ENCODE measurements around the gene CCT7.

DNA sequence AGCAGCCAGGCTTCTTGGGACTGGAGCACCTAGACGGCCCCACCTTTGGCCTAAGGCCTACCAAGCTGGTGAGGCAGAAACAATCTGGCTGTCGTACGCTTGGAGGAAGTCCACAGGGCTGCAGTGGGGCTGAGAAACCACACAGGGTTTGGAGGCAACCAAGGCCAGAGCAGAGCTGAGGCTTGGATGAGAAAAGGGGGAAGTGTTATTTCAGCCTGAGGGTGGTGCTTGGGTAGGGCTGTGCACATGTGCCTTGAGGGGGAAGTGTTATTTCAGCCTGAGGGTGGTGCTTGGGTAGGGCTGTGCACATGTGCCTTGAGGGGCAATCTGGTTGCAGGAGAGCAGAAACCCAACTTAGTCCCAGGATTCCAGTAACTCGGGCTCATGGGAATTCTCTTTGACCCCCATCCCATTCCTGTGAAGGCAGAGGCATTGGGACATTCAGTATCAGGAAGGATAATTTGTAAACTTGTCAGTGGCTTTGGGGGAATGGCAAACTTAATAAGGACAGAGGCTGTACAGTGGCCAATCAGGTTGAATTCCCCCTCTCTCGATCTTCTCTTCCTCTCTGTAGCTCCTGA, 51.1 kb downstream of the CCT7 start:
- TF ChIP-seq, protein P1, sequence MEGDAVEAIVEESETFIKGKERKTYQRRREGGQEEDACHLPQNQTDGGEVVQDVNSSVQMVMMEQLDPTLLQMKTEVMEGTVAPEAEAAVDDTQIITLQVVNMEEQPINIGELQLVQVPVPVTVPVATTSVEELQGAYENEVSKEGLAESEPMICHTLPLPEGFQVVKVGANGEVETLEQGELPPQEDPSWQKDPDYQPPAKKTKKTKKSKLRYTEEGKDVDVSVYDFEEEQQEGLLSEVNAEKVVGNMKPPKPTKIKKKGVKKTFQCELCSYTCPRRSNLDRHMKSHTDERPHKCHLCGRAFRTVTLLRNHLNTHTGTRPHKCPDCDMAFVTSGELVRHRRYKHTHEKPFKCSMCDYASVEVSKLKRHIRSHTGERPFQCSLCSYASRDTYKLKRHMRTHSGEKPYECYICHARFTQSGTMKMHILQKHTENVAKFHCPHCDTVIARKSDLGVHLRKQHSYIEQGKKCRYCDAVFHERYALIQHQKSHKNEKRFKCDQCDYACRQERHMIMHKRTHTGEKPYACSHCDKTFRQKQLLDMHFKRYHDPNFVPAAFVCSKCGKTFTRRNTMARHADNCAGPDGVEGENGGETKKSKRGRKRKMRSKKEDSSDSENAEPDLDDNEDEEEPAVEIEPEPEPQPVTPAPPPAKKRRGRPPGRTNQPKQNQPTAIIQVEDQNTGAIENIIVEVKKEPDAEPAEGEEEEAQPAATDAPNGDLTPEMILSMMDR (IDR thresholded peaks at IDR 0.05; ENCODE audit: control extremely low read depth in 1 of 3, insufficient read depth in 1 of 3, low read depth in 1 of 3, low read length in 3 of 3) = no peak
- TF ChIP-seq SIN3A (conservative IDR thresholded peaks at IDR 0.05 in 1 of 2, IDR thresholded peaks at IDR 0.05 in 1 of 2; ENCODE audit: low read depth in 1 of 2, low read length in 2 of 2) = no peak
- no peak for TF ChIP-seq EP300 (IDR thresholded peaks at IDR 0.05; ENCODE audit: borderline replicate concordance in 1 of 2, low read depth in 2 of 2, low read length in 2 of 2)
- TF ChIP-seq BCL11A (IDR thresholded peaks at IDR 0.05; ENCODE audit: low read depth in 2 of 2, low read length in 2 of 2) = no peak
- TF ChIP-seq RXRA (IDR thresholded peaks at IDR 0.05; ENCODE audit: insufficient read depth, low read depth, low read length) = no peak
- no peak for TF ChIP-seq ZNF274 (IDR thresholded peaks at IDR 0.05; ENCODE audit: borderline replicate concordance, extremely low read depth, low read length)
- TF ChIP-seq SUZ12 (IDR thresholded peaks at IDR 0.05; ENCODE audit: low read length) = no peak

Data from H1 (cell line).